Measurements from ENCODE around the gene MRPS5.

DNA sequence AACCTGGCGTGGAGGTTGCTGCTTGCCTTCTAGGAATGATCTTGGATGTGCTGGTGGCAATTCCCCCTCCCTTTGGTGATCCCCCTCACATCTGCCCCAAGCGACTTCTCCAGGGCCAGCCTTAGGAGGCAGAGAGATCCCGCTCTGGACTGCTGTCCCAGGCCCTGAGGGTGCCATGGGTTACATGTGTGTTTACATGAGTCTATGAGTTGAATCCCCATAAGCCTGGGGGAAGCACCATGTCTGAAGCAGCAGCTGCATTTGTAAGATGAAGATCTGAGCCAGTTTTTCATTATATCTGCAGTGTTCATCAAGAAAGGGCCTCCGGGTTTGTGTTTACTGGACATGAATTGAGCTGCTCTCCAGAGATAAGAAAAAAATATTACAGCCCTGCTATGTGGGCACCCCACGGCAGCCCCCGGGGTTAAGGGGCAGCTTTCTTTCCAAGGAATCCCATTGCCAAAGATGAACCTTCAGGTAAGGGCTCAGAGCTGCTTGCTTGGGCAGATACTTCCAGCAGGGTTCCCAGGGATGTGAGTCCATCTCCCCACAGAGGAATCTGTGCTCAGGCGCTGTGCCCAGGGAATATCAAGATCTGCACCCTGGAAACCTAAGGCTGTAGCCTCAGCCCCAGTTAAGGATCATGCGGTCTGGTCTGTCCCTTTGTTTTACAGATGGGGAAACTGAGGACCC lies 46.0 kb downstream of the MRPS5 start:
- TF ChIP-seq CTCF (IDR thresholded peaks at IDR 0.05) (no peak), POLR2A (IDR thresholded peaks at IDR 0.05; ENCODE audit: low read depth) (no peak), POLR2AphosphoS5 (IDR thresholded peaks at IDR 0.05) (no peak), EP300 (IDR thresholded peaks at IDR 0.05) (no peak)
